ENCODE data around the gene AHNAK.

- TF ChIP-seq POLR2AphosphoS5 (IDR thresholded peaks at IDR 0.05; ENCODE audit: low read depth, low read length) (no peak; the same call in 1 of the 2 replicates), REST (IDR thresholded peaks at IDR 0.05; ENCODE audit: insufficient read depth in 1 of 2, low read depth in 2 of 2, low read length in 2 of 2) (no peak), SIN3A (IDR thresholded peaks at IDR 0.05; ENCODE audit: borderline replicate concordance, insufficient read depth, low read length) (no peak)
These were observed 14.0 kb upstream of the AHNAK start for GRCh38 chr11:62560566-62561103.
